Measurements from ENCODE around the gene ENPP6. TPM values are rescaled to one million over a fixed set of nuclear protein-coding genes. Genes with fewer than 3 reads are reported as not detected.
"Not testable (repeated sequence)": the region's sequence is repeated elsewhere in the genome, so short reads cannot be mapped to it uniquely, and the experiment has no call there.

The ENPP6 gene
- total and polyA plus RNA-seq, 8 donors = 0.05 to 1.5 (median 0.24) TPM; not detected in 3

- ATAC-seq (no peak), FAIRE-seq (no peak), DNase-seq (no peak)
- intact Hi-C loops (cut with DNase I) = no loop called here
- Histone ChIP-seq H3K4me1 (no peaks in the 10 kb centered on the region), H3K36me3 (no peaks in the 10 kb centered on the region), H3K27me3 (no peaks in the 10 kb centered on the region), H3K4me3 (no peak overlapping the region), H3K27ac (no peak overlapping the region), H3K9me3 (no peaks in the 10 kb centered on the region)
- WGBS, 2 donors = 75 to 80% methylated on average over 5 of the region's 5 CpGs
- TF ChIP-seq, protein P1, sequence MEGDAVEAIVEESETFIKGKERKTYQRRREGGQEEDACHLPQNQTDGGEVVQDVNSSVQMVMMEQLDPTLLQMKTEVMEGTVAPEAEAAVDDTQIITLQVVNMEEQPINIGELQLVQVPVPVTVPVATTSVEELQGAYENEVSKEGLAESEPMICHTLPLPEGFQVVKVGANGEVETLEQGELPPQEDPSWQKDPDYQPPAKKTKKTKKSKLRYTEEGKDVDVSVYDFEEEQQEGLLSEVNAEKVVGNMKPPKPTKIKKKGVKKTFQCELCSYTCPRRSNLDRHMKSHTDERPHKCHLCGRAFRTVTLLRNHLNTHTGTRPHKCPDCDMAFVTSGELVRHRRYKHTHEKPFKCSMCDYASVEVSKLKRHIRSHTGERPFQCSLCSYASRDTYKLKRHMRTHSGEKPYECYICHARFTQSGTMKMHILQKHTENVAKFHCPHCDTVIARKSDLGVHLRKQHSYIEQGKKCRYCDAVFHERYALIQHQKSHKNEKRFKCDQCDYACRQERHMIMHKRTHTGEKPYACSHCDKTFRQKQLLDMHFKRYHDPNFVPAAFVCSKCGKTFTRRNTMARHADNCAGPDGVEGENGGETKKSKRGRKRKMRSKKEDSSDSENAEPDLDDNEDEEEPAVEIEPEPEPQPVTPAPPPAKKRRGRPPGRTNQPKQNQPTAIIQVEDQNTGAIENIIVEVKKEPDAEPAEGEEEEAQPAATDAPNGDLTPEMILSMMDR (IDR thresholded peaks at IDR 0.05) = no peak
Observed at GRCh38 chr4:184214931-184215330, 2.7 kb downstream of the ENPP6 start.

DNA sequence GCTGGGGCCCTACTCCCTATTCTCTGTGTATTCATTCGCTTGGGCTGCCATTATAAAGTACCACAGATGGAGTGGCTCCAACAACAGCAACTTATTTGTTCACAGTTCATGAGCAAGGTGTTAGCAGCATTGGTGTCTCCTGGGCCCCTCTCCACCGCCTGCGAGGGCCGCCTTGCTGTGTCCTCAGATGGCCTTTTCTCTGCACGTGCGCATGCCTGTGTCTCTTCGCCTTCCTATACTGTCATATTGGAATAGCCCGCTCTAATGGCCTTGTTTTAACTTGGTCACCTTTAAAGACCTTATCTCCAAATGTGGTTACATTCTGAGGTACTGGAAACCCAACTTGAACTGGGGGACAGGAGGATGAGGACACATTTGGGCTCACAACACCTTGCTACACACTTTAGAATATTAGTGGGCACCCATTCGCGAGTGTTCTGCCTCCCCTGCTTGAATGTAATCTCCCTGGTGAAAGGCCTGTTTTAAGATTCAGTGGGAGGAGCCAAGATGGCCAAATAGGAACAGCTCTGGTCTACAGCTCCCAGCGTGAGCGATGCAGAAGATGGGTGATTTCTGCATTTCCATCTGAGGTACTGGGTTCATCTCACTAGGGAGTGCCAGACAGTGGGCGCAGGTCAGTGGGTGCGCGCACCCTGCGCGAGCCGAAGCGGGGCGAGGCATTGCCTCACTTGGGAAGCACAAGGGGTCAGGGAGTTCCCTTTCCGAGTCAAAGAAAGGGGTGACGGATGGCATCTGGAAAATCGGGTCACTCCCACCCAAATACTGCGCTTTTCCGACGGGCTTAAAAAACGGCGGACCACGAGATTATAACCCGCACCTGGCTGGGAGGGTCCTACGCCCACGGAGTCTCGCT is 9.7 kb downstream of the ENPP6 start:
- H3K9me3 ChIP-seq; H3K4me3 ChIP-seq; ATAC-seq; intact Hi-C loops (cut with DNase I); H3K4me1 ChIP-seq; H3K36me3 ChIP-seq; H3K27ac ChIP-seq; FAIRE-seq; H3K27me3 ChIP-seq; DNase-seq: not testable (repeated sequence)
- WGBS, 2 donors = 80 to 83% methylated on average over 33 of the region's 33 CpGs

GRCh38 chr4:184205243-184205642 is 12.4 kb downstream of the ENPP6 start:
- no peak for DNase-seq
- no peak for ATAC-seq
- 89 to 95% methylated on average over 14 of the region's 14 CpGs for WGBS, 2 donors
- Histone ChIP-seq H3K27me3 (no peaks in the 10 kb centered on the region), H3K4me1 (no peaks in the 10 kb centered on the region), H3K9me3 (no peaks in the 10 kb centered on the region), H3K4me3 (no peak overlapping the region), H3K36me3 (no peaks in the 10 kb centered on the region), H3K27ac (no peak overlapping the region)
- no peak for FAIRE-seq
- TF ChIP-seq, protein P1 (IDR thresholded peaks at IDR 0.05) = no peak
- intact Hi-C loops (cut with DNase I) = no loop called here

- Histone ChIP-seq H3K36me3 (no peaks in the 10 kb centered on the region), H3K4me3 (no peak overlapping the region), H3K27me3 (no peaks in the 10 kb centered on the region), H3K4me1 (no peaks in the 10 kb centered on the region), H3K27ac (no peak overlapping the region), H3K9me3 (no peaks in the 10 kb centered on the region)
- 93 to 94% methylated on average over 6 of the region's 6 CpGs for WGBS, 2 donors
- FAIRE-seq (no peak), DNase-seq (no peak), ATAC-seq (no peak)
- TF ChIP-seq, protein P1 (IDR thresholded peaks at IDR 0.05) = no peak
- intact Hi-C loops (cut with DNase I) = no loop called here
Observed at GRCh38 chr4:184203300-184203699, 14.4 kb downstream of the ENPP6 start.

GRCh38 chr4:184201179-184201578 is 16.5 kb downstream of the ENPP6 start:
- Histone ChIP-seq H3K36me3 (no peaks in the 10 kb centered on the region), H3K27ac (no peak overlapping the region), H3K4me1 (no peaks in the 10 kb centered on the region), H3K27me3 (no peaks in the 10 kb centered on the region), H3K9me3 (no peaks in the 10 kb centered on the region), H3K4me3 (no peak overlapping the region)
- DNase-seq (peak in 2 of 6 donors; percentile 9 to 18), FAIRE-seq (no peak), ATAC-seq (peak in 1 of 4 donors; percentile 62)
- 23 to 40% methylated on average over 7 of the region's 7 CpGs for WGBS, 2 donors
- TF ChIP-seq, protein P1 (IDR thresholded peaks at IDR 0.05) = no peak
- intact Hi-C loops (cut with DNase I) = no loop called here
